Dendritic cell treated with granulocyte-macrophage colony-stimulating factor and Interleukin-4, amounts not matched to agents 40 ng/mL and 50 ng/mL, for 4 days (primary cell): Measurements from ENCODE around the gene CFAP61.

Source experiments
- H3K27ac Mint-ChIP-seq: one replicate; pipeline ENCODE4 v1.8.0; 2022; ENCODE audit warnings: mild to moderate bottlenecking, mixed read lengths
- H3K27me3 Mint-ChIP-seq: one replicate; pipeline ENCODE4 v1.8.0; 2022; ENCODE audit warnings: mild to moderate bottlenecking, mixed read lengths
- H3K36me3 Mint-ChIP-seq: one replicate; pipeline ENCODE4 v1.8.0; 2022; ENCODE audit warnings: low read depth, mixed read lengths
- H3K4me1 Mint-ChIP-seq: one replicate; pipeline ENCODE4 v1.8.0; 2022; ENCODE audit warnings: low read depth, mixed read lengths
- H3K4me3 Mint-ChIP-seq: one replicate; pipeline ENCODE4 v1.8.0; 2022; ENCODE audit warnings: mild to moderate bottlenecking, moderate library complexity, mixed read lengths
- H3K9me3 Mint-ChIP-seq: one replicate; pipeline ENCODE4 v1.8.0; 2022; ENCODE audit warnings: mixed read lengths
- intact Hi-C: fragments of 100-400 bp; cut with micrococcal nuclease; formaldehyde crosslinking; loops from one replicate; pipeline ENCODE4 v1.15.0; 2022

The CFAP61 gene

DNA sequence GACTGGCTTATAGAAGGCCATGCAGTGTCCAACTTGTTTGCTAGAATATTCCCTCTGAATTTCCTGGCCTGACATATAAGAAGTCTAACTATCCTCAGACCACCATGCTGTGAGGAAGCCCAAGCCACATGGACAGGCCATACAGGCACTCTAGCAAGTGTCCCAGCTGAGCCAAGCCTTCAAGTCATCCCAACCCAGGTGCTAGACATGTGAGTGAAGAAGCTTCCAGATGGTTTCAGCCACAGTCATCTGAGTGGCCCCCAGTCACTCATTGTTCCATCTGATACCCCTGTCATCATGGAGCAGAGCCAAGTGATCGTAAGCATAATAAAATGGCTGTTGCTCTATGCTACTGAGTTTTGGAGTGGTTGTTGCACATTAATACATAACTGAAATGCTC is 269.6 kb downstream of the CFAP61 start:
- Mint-ChIP-seq H3K9me3 (peaks cover 23% of the 10 kb centered on the region), H3K4me1 (peaks cover 30% of the 10 kb centered on the region), H3K27ac (no peak overlapping the region), H3K36me3 (no peaks in the 10 kb centered on the region), H3K4me3 (no peak overlapping the region), H3K27me3 (no peaks in the 10 kb centered on the region)
- intact Hi-C loops = no loop called here

DNA sequence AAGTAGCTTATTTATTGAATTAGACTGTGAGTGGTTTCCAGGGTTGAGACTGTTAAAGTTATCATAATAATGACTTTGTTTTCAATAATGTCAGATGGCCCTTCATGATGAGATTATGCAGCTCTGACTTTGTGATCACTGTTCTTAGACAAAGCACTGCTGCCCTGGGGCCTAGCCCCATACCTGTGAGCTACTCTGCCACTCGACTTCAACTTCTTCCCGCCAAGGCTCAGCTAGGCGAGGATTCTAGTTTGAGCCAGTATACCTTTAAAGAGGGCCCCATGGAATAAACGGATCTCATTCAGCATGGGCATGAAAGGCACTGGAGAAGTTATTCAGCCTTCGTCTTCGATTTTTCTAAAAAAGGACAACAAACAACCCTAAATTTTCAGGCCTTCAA is 270.6 kb downstream of the CFAP61 start:
- Mint-ChIP-seq H3K27me3 (no peaks in the 10 kb centered on the region), H3K4me1 (peaks cover 23% of the 10 kb centered on the region), H3K9me3 (peaks cover 23% of the 10 kb centered on the region), H3K4me3 (no peak overlapping the region), H3K27ac (no peak overlapping the region), H3K36me3 (no peaks in the 10 kb centered on the region)
- intact Hi-C loops = no loop called here

DNA sequence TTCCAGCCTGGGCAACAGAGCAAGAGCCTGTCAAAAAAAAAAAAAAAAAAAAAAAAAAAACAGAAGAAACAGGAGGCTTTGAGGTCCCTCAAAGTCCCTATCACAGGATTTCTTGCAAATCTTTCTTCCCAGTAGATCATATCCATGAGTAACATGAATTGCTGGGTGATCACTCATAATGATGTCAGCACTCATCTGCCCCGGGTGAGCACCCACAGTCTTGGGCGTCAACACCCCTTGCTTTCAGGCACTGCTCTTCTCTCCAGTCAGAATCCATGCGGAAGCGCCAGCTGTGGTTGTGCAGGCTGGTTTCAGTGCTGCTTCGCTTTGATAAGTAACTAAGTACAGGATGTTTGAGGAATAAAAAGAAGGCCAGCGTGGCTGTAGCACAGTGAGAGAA is 275.4 kb downstream of the CFAP61 start:
- H3K4me3 Mint-ChIP-seq = no peak overlapping the region
- H3K27ac Mint-ChIP-seq = peak overlapping the region; percentile 87
- H3K9me3 Mint-ChIP-seq = no peaks in the 10 kb centered on the region
- H3K36me3 Mint-ChIP-seq = no peaks in the 10 kb centered on the region
- no peaks in the 10 kb centered on the region for H3K27me3 Mint-ChIP-seq
- peaks cover 34% of the 10 kb centered on the region for H3K4me1 Mint-ChIP-seq
- intact Hi-C loops = no loop called here

DNA sequence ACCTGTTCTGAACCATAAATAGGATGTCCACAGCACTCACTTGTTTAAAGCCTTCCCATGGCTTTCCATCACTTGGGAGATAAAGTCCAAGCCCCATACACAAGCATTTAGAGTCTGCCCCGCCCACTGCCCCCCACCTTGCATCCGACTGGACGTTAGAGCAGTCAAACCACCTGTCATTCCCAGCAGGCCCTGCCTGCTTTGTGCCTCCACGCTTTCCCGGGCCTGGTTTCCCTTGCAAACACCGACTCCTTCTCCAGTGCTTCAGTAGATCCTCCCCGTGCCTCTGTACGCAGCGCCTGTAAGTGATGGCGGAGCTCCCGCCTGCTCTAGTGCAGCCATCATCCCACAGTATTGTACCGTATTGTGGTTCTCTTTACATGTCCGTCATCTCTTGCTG is 277.2 kb downstream of the CFAP61 start:
- Mint-ChIP-seq H3K9me3 (no peaks in the 10 kb centered on the region), H3K36me3 (no peaks in the 10 kb centered on the region), H3K27me3 (no peaks in the 10 kb centered on the region), H3K27ac (no peak overlapping the region), H3K4me1 (peaks cover 45% of the 10 kb centered on the region), H3K4me3 (no peak overlapping the region)
- intact Hi-C loops = no loop called here

DNA sequence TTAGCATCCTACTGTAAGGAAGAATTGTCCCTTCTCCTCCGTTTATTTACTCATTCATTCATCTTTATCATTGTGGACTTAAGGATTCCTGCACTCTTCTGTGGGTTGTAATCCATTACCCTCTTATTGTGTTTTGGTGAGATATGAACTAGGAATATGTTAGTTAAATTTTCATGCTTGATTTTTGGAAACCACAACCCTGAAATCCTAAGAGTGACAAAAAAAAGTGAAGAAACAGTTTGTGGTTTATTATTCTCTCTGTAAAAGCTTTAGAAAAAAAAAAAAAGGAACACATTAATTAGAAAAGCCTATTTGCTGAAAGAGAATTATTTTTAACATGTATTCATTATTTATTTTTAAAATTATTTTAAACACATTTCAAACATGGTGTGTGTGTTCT is 278.8 kb downstream of the CFAP61 start:
- H3K36me3 Mint-ChIP-seq = no peaks in the 10 kb centered on the region
- H3K27ac Mint-ChIP-seq = peak overlapping the region; percentile 67
- peaks cover 45% of the 10 kb centered on the region for H3K4me1 Mint-ChIP-seq
- intact Hi-C loops = no loop called here
- H3K4me3 Mint-ChIP-seq = no peak overlapping the region
- no peaks in the 10 kb centered on the region for H3K9me3 Mint-ChIP-seq
- no peaks in the 10 kb centered on the region for H3K27me3 Mint-ChIP-seq

DNA sequence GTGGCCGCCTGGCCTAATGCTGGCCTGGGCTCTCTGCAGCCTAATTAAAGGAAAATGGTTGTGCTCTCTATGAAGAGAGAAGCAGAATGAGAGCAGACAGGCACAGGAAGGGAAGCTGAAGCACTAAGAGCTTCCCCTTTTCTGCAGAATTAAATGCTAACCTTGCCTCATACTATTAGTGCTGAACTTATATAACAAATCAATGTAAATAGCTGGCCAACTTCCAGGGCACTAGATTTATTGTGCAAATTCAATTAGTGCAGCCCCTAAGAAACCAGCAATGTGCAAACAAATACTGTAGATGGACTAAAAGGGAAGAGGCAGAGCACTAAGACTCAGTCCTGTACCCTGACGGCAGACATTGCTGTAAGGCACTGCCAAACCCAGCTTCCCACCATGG is 279.5 kb downstream of the CFAP61 start:
- intact Hi-C loops = no loop called here
- H3K27me3 Mint-ChIP-seq = no peaks in the 10 kb centered on the region
- peaks cover 45% of the 10 kb centered on the region for H3K4me1 Mint-ChIP-seq
- no peaks in the 10 kb centered on the region for H3K36me3 Mint-ChIP-seq
- peaks cover 2% of the 10 kb centered on the region for H3K9me3 Mint-ChIP-seq
- H3K27ac Mint-ChIP-seq = peak overlapping the region; percentile 67
- no peak overlapping the region for H3K4me3 Mint-ChIP-seq

DNA sequence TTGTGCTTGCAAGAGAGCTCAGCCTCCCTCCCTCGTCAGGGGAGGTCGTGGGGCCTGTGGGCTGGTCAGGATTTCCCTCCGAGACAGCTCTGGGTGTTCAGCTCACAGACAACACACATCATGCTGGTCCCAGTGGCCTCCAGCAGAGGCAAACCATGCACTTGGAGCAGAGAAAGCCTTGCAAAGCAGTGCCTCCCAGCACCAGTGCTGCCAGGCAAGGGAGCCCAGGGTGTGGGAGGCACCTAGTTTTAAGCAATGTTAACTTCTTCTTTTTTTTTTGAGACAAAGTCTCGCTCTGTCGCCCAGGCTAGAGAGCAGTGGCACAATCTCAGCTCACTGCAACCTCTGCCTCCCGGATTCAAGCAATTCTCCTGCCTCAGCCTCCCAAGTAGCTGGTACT is 281.5 kb downstream of the CFAP61 start:
- Mint-ChIP-seq H3K27me3 (no peaks in the 10 kb centered on the region), H3K4me1 (peaks cover 32% of the 10 kb centered on the region), H3K27ac (peak overlapping the region; percentile 65), H3K9me3 (peaks cover 8% of the 10 kb centered on the region), H3K36me3 (no peaks in the 10 kb centered on the region), H3K4me3 (peak overlapping the region; percentile 20)
- intact Hi-C loops = no loop called here

DNA sequence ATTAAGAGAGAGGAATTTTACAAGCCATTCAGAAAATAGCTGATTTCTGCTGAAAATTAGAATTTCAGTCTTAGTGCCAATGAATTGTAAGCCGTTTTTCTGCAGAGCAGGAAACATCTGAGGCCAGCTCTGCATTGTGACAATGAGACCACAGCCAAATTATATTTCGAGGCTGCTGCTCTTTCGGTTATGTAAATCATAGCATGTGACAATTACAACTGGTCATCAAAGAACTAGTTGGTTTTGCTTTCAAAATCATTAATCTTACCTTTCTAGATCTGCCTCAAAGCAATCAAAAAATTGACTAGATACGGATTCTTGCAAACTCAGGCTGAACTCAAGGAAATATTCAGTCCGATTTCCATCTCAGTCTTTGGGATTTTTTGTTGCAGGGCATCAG is 282.2 kb downstream of the CFAP61 start:
- no peaks in the 10 kb centered on the region for H3K27me3 Mint-ChIP-seq
- H3K4me3 Mint-ChIP-seq = no peak overlapping the region
- intact Hi-C loops = no loop called here
- peaks cover 8% of the 10 kb centered on the region for H3K9me3 Mint-ChIP-seq
- H3K4me1 Mint-ChIP-seq = peaks cover 26% of the 10 kb centered on the region
- H3K27ac Mint-ChIP-seq = peak overlapping the region; percentile 65
- no peaks in the 10 kb centered on the region for H3K36me3 Mint-ChIP-seq

DNA sequence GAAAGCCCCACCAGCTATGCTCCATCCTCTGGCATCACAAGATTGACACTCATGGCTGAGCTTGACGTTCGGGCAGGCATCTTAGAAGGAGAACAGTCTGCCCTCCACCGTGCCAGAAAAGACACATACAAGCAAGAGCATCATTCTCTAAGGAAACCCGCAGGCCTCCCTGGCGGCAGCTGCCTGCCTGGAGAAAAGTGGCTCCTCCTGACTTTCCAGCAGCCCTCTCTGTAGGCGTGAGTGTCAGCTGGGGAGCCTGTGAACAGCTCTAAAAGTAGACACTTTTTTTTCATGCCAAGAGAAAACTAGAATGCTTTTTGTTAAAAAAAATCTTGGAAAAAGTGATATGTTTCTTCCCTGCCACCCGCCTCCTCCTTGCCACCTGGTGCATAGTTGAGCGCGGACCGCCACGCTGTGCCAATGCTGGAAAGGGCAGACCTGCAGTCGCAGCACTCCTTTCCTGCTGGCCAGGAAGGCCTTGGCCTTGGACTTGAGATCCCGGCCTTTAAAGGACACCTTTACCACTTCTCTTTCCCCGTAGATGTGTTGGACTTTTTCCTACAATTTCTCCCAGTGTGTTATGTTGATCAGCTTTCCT is 285.9 kb downstream of the CFAP61 start:
- peaks cover 8% of the 10 kb centered on the region for H3K9me3 Mint-ChIP-seq
- no peaks in the 10 kb centered on the region for H3K36me3 Mint-ChIP-seq
- peaks cover 7% of the 10 kb centered on the region for H3K4me1 Mint-ChIP-seq
- no peak overlapping the region for H3K4me3 Mint-ChIP-seq
- intact Hi-C loops = no loop called here
- H3K27me3 Mint-ChIP-seq = peaks cover 6% of the 10 kb centered on the region
- H3K27ac Mint-ChIP-seq = no peak overlapping the region

DNA sequence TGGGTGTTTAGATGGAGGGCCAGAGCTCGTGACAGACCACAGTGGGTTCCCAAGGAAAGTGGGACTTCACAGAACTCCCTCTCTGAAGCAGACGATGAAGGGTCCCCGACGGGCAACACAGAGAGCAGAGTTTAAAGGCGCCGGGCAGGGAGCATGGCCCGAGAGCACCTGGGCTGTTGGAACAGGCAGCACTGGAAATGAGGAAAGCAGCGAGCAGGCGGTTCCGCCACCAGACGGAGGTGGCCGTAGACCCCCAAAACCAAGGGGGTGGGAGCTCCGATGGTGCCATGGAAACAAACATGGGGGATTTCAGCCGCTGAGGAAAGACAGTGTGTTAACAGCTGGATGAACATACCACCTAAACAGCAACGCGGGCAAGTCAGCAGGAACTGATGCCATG is 288.1 kb downstream of the CFAP61 start:
- Mint-ChIP-seq H3K4me3 (no peak overlapping the region), H3K27ac (no peak overlapping the region), H3K36me3 (no peaks in the 10 kb centered on the region), H3K9me3 (peaks cover 8% of the 10 kb centered on the region), H3K4me1 (peaks cover 6% of the 10 kb centered on the region), H3K27me3 (peaks cover 6% of the 10 kb centered on the region)
- intact Hi-C loops = no loop called here

DNA sequence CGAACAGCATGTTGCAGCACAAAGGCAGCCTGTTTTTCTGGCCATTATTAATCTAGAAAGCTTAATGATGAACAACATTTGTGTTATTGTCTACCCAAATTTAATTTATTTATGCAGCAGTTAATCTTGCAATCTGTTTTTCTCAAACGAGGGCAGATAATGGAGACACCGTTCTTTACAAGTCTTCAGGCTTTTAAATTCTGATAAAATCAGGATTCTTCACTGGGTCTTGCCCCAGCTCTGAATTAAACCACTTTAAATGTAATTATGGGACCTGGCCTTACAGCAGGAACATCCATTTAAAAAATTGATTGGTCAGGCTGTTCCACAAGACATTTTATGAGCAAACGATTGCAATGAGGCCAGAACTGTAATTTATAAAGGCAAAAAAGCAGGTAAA is 289.0 kb downstream of the CFAP61 start:
- H3K9me3 Mint-ChIP-seq = peaks cover 8% of the 10 kb centered on the region
- no peak overlapping the region for H3K27ac Mint-ChIP-seq
- intact Hi-C loops = no loop called here
- peaks cover 6% of the 10 kb centered on the region for H3K4me1 Mint-ChIP-seq
- H3K36me3 Mint-ChIP-seq = no peaks in the 10 kb centered on the region
- H3K27me3 Mint-ChIP-seq = peaks cover 6% of the 10 kb centered on the region
- no peak overlapping the region for H3K4me3 Mint-ChIP-seq

DNA sequence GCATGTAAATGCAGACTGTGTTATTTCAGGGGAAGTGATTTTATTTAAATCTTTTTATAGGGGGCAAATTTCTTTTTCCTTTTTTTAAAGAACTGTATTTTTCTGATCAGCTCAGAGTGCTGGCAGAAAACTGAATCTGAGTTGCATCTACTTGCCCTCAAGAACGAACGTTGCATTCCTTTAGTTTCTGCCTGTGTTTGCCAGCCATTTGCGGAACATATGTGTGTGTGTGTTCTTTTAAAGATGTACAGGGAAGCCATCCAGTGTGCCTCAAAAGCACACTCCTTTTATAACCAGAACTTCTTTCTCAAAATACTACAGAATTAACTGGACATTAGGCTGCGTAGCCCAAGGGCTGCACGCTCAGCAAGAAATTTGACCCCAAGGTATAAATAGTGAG is 289.7 kb downstream of the CFAP61 start:
- no peaks in the 10 kb centered on the region for H3K36me3 Mint-ChIP-seq
- no peak overlapping the region for H3K27ac Mint-ChIP-seq
- H3K4me3 Mint-ChIP-seq = no peak overlapping the region
- intact Hi-C loops = no loop called here
- peaks cover 6% of the 10 kb centered on the region for H3K27me3 Mint-ChIP-seq
- peaks cover 6% of the 10 kb centered on the region for H3K4me1 Mint-ChIP-seq
- peaks cover 3% of the 10 kb centered on the region for H3K9me3 Mint-ChIP-seq

DNA sequence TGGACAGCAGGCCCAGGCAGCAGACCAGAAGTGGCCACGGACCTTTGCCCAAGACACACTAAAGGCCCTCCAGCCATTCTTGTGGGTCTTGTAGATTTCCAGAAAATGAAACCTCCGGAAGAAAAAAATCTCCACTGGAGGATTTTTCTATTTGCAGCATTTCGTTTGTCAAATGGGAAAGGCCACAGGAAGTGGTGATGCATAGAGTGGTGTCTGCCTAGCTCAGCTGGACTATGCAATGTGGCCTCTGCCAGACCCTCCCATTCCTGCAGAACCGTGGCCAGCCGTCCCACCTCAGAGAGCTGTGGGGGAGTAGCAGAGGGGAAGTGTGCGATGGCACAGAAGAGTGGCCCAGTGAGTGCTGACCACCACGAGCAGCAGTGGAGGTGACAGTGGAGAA is 291.6 kb downstream of the CFAP61 start:
- intact Hi-C loops = no loop called here
- Mint-ChIP-seq H3K4me3 (no peak overlapping the region), H3K36me3 (no peaks in the 10 kb centered on the region), H3K27me3 (peaks cover 6% of the 10 kb centered on the region), H3K27ac (no peak overlapping the region), H3K4me1 (peaks cover 6% of the 10 kb centered on the region), H3K9me3 (peaks cover 14% of the 10 kb centered on the region)

DNA sequence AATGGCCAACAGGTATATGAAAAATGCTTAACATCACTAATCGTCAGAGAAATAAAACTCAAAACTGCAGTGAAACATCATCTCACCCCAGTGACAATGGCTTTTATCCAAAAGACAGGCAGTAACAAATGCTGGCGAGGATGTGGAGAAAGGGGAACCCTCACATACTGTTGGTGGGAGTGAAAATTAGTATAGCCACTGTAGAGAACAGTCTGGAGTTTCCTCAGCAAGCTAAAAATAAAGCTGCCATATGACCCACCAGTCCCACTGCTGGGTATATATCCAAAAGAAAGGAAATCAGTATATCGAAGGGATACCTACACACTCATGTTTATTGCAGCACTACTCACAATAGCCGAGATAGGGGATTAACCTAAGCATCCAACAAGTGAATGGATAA is 292.1 kb downstream of the CFAP61 start:
- Mint-ChIP-seq H3K27ac (no peak overlapping the region), H3K9me3 (peaks cover 19% of the 10 kb centered on the region), H3K36me3 (no peaks in the 10 kb centered on the region), H3K4me1 (peaks cover 6% of the 10 kb centered on the region), H3K27me3 (peaks cover 6% of the 10 kb centered on the region), H3K4me3 (no peak overlapping the region)
- intact Hi-C loops = no loop called here

DNA sequence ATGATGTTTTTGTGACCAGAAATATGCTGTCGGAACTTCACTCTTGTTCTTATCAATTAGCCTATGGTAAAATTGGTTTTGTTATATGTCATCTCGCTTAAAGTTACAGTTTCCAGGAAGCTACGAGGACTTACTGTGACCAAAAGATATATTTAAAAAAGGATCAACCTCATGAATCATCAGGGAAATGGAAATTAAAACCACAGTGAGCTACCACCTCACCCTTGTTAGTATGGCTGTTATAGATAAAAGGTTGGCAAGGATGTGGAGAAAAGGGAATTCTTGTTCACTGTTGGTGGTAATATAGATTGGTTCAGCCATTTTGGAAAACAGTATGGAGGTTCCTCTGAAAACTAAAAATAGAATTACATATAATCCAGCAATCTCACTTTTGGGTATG is 301.2 kb downstream of the CFAP61 start:
- Mint-ChIP-seq H3K36me3 (no peaks in the 10 kb centered on the region), H3K4me1 (no peaks in the 10 kb centered on the region), H3K27me3 (peaks cover 13% of the 10 kb centered on the region), H3K9me3 (peaks cover 22% of the 10 kb centered on the region), H3K27ac (no peak overlapping the region), H3K4me3 (no peak overlapping the region)
- intact Hi-C loops = no loop called here
